ENCODE data around the gene APBB1IP.

APBB1IP gene

GRCh38 chr10:26513101-26513500 lies 75.0 kb downstream of the APBB1IP start:
- no peak for DNase-seq

- no peak for DNase-seq
Observed at GRCh38 chr10:26516540-26517101, 78.5 kb downstream of the APBB1IP start.

- DNase-seq, result no peak
Observed at GRCh38 chr10:26517141-26517867, 79.2 kb downstream of the APBB1IP start.

- DNase-seq, result no peak
Observed at GRCh38 chr10:26519803-26520202, 81.7 kb downstream of the APBB1IP start.

GRCh38 chr10:26520575-26520974 lies 82.4 kb downstream of the APBB1IP start:
- no peak for DNase-seq

GRCh38 chr10:26524161-26524896 lies 86.2 kb downstream of the APBB1IP start:
- no peak for DNase-seq

- no peak for DNase-seq
Observed at GRCh38 chr10:26525586-26525985, 87.4 kb downstream of the APBB1IP start.

GRCh38 chr10:26527018-26527417 lies 88.9 kb downstream of the APBB1IP start:
- DNase-seq, result no peak

GRCh38 chr10:26528048-26528447 lies 89.9 kb downstream of the APBB1IP start:
- DNase-seq, result no peak

GRCh38 chr10:26528715-26529393 lies 90.7 kb downstream of the APBB1IP start:
- DNase-seq, result no peak

GRCh38 chr10:26534384-26534783 lies 96.2 kb downstream of the APBB1IP start:
- no peak for DNase-seq

GRCh38 chr10:26540601-26541000 lies 102.5 kb downstream of the APBB1IP start:
- DNase-seq, result no peak

- no peak for DNase-seq
Observed at GRCh38 chr10:26543567-26544306, 105.6 kb downstream of the APBB1IP start.

- no peak for DNase-seq
Observed at GRCh38 chr10:26544932-26545331, 106.8 kb downstream of the APBB1IP start.

GRCh38 chr10:26550774-26551526 lies 112.8 kb downstream of the APBB1IP start:
- DNase-seq, result no peak

GRCh38 chr10:26554246-26554645 lies 116.1 kb downstream of the APBB1IP start:
- DNase-seq, result no peak

- no peak for DNase-seq
Observed at GRCh38 chr10:26555719-26556368, 117.7 kb downstream of the APBB1IP start.

- DNase-seq, result no peak
Observed at GRCh38 chr10:26556748-26557640, 118.9 kb downstream of the APBB1IP start.

GRCh38 chr10:26557641-26558014 lies 119.5 kb downstream of the APBB1IP start:
- DNase-seq, result no peak
